K562 (cell line): ENCODE results near the gene CRY2. TPM values are rescaled to one million over a fixed set of nuclear protein-coding genes. Genes with fewer than 3 reads are reported as not detected.

Source experiments
- ATAC-seq: fragments of 200-7000 bp; cut with Tn5 transposase; 3 replicates; pipeline ENCODE4 v1.9.1; 2020; ENCODE audit warnings: moderate library complexity
- BruUV-seq: library from RNA; stranded (reverse); fragments of 400-500 nt; replicated peaks from 2 replicates; lab custom pipeline; 2021; lab: Mats Ljungman, UMichigan
- CTCF ChIA-PET: fragments of 300-600 bp; formaldehyde crosslinking; extraction: SDS; loops from one replicate; lab custom pipeline; 2021; ENCODE audit warnings: low intra/inter-chr PET ratio; lab: Yijun Ruan, JAX
- POLR2A ChIA-PET: fragments of 300-600, 350-650 bp; sonication (Branson Sonifier 250); formaldehyde crosslinking; extraction: SDS; loops from one replicate; lab custom pipeline; 2021; ENCODE audit warnings: antibody characterized with exemption, inconsistent platforms; lab: Yijun Ruan, JAX
- DNase-seq, 4 experiments: peaks; one replicate each; pipeline versions ENCODE4 v3.0.0 to v3.0.0-alpha.2; 2011 to 2018; ENCODE audit warnings: low spot score in 3 of 4, mixed read lengths in 3 of 4; ENCODE audit errors: extremely low read depth in 1 of 4
- FAIRE-seq: peaks from 2 replicates; lab custom pipeline; 2011; peaks lifted over from hg19 to GRCh38; lab: Jason Lieb, UNC
- H2AFZ ChIP-seq: 2 replicates; pipeline ENCODE4 v1.6.0; 2011; ENCODE audit warnings: low read depth, low read length, control low read depth, inconsistent platforms
- H3K27ac ChIP-seq: fragments of 200-600 bp; 3 replicates; pipeline ENCODE4 v1.8.0; 2011; ENCODE audit warnings: low read depth, mild to moderate bottlenecking, control low read depth, inconsistent platforms, low read length, moderate library complexity, mixed read lengths; ENCODE audit errors: extremely low read depth
- H3K27me3 ChIP-seq, 2 experiments: fragments of 300-600 bp in 1 of 2; 2 replicates in 1 of 2; 3 replicates in 1 of 2; pipeline versions ENCODE4 v1.6.0 to v1.8.0; 2011; ENCODE audit warnings: inconsistent platforms in 2 of 2, low read length in 2 of 2, mild to moderate bottlenecking in 1 of 2, mixed read lengths in 1 of 2, moderate library complexity in 1 of 2; ENCODE audit not compliant: control insufficient read depth in 2 of 2, insufficient read depth in 2 of 2
- H3K36me3 ChIP-seq: fragments of 300-600 bp; 3 replicates; pipeline ENCODE4 v1.8.0; 2011; ENCODE audit warnings: mild to moderate bottlenecking, low read length, inconsistent platforms; ENCODE audit not compliant: control insufficient read depth, insufficient read depth
- H3K4me1 ChIP-seq, 2 experiments: fragments of 200-600 bp in 1 of 2; replicated peaks in 1 of 2; 2 replicates in 1 of 2; 3 replicates in 1 of 2; pipeline versions ENCODE4 v1.5.1 to v1.8.0; 2011; ENCODE audit warnings: inconsistent platforms in 2 of 2, low read length in 2 of 2, mild to moderate bottlenecking in 1 of 2, mixed read lengths in 1 of 2, moderate library complexity in 1 of 2; ENCODE audit not compliant: control insufficient read depth in 2 of 2, insufficient read depth in 2 of 2
- H3K4me2 ChIP-seq: 2 replicates; pipeline ENCODE4 v1.6.1; 2011; ENCODE audit warnings: low read length, control low read depth, inconsistent platforms, mixed read lengths; ENCODE audit not compliant: insufficient read depth
- H3K4me3 ChIP-seq: fragments of 200-600 bp; sonication (generic), shearing (Covaris generic); 2 replicates; pipeline ENCODE4 v1.5.1; 2016; ENCODE audit warnings: control low read depth, inconsistent platforms
- H3K79me2 ChIP-seq: fragments of 200-600 bp; 3 replicates; pipeline ENCODE4 v1.8.0; 2011; ENCODE audit warnings: low read length, inconsistent platforms; ENCODE audit not compliant: control insufficient read depth, insufficient read depth
- H3K9ac ChIP-seq, 2 experiments: 2 replicates each; pipeline versions ENCODE4 v1.6.0 to v1.6.1; 2011; ENCODE audit warnings: low read depth in 2 of 2, low read length in 2 of 2, control low read depth in 1 of 2, inconsistent platforms in 1 of 2, mild to moderate bottlenecking in 1 of 2, mixed read lengths in 1 of 2; ENCODE audit not compliant: insufficient read depth in 1 of 2
- H3K9me1 ChIP-seq: one replicate; pipeline ENCODE4 v1.6.0; 2011; ENCODE audit warnings: inconsistent platforms, mild to moderate bottlenecking, low read length, moderate library complexity; ENCODE audit not compliant: control insufficient read depth, insufficient read depth
- H3K9me3 ChIP-seq: replicated peaks from 2 replicates; pipeline ENCODE4 v1.5.1; 2011; ENCODE audit warnings: low read depth, low read length, inconsistent platforms; ENCODE audit not compliant: control insufficient read depth, insufficient read depth
- H4K20me1 ChIP-seq: replicated peaks from 2 replicates; pipeline ENCODE4 v1.6.1; 2011; ENCODE audit warnings: low read length, inconsistent platforms, mixed read lengths; ENCODE audit not compliant: control insufficient read depth, insufficient read depth
- ATF1 ChIP-seq, 2 experiments: fragments of 450-650 bp in 1 of 2; IDR thresholded peaks; 2 replicates each; pipeline ENCODE4 v1.6.1; 2016; ENCODE audit warnings: missing compliant biosample characterization in 1 of 2, missing genetic modification characterization in 1 of 2
- CEBPB ChIP-seq: fragments of 450-650 bp; IDR thresholded peaks from 2 replicates; pipeline ENCODE4 v1.6.1; 2016; ENCODE audit warnings: missing genetic modification characterization, missing compliant biosample characterization
- NELFE ChIP-seq: IDR thresholded peaks from 2 replicates; pipeline ENCODE4 v1.6.1; 2011; ENCODE audit warnings: mild to moderate bottlenecking; ENCODE audit not compliant: insufficient read depth, insufficient read length
- NKRF ChIP-seq: fragments of 450-650 bp; IDR thresholded peaks from 2 replicates; pipeline ENCODE4 v1.6.1; 2016; ENCODE audit warnings: borderline replicate concordance
- NR3C1 ChIP-seq: sonication (generic); formaldehyde crosslinking; IDR thresholded peaks from 2 replicates; pipeline ENCODE4 v1.8.1; 2022; ENCODE audit warnings: missing genetic modification reagents
- PHF21A ChIP-seq: fragments of 450-650 bp; IDR thresholded peaks from 2 replicates; pipeline ENCODE4 v1.6.1; 2017; ENCODE audit warnings: low read depth, borderline replicate concordance
- PKNOX1 ChIP-seq: fragments of 450-650 bp; IDR thresholded peaks from 2 replicates; pipeline ENCODE4 v1.6.1; 2016
- POLR2A ChIP-seq: fragments of 450-650 bp; conservative IDR thresholded peaks from 2 replicates; pipeline ENCODE4 v1.6.1; 2016
- POLR2AphosphoS2 ChIP-seq: IDR thresholded peaks from 2 replicates; pipeline ENCODE4 v1.6.1; 2012; ENCODE audit warnings: low read length, improper control_type of control experiment
- ZNF23 ChIP-seq: fragments of 250-450 bp; sonication (Bioruptor Pico); IDR thresholded peaks from 2 replicates; pipeline ENCODE4 v1.4.0; 2020; ENCODE audit warnings: mild to moderate bottlenecking
- ZNF583 ChIP-seq: fragments of 250-450 bp; sonication (Bioruptor Pico); IDR thresholded peaks from 2 replicates; pipeline ENCODE4 v1.4.0; 2020
- ZNF589 ChIP-seq: fragments of 200-800 bp; sonication (Bioruptor generic); IDR thresholded peaks from 2 replicates; pipeline ENCODE4 v1.6.1; 2016; ENCODE audit warnings: low read depth, missing genetic modification characterization, missing compliant biosample characterization
- WGBS: fragments of 100-300 bp; shearing (Covaris generic); methylation state at CpG from one replicate; pipeline ENCODE4 v1.1.6; 2016; ENCODE audit warnings: low coverage, mixed read lengths; ENCODE audit not compliant: insufficient coverage; ENCODE audit errors: missing lambda C conversion rate; 5-methylcytosine and 5-hydroxymethylcytosine counted together
- in situ Hi-C: fragments of 300-500 bp; cut with MboI; formaldehyde crosslinking; loops from 4 replicates; pipeline ENCODE4 v1.15.0; 2018; ENCODE audit warnings: inconsistent platforms, mixed read lengths
- intact Hi-C: fragments of 100-400 bp; cut with micrococcal nuclease; formaldehyde crosslinking; loops from 2 replicates; pipeline ENCODE4 v1.14.2; 2022
- polyA plus RNA-seq, 8 experiments: library from polyadenylated mRNA; depleted of rRNA in 4 of 8; stranded (reverse) in 5 of 8; unstranded in 3 of 8; fragments of >200 nt; fragmentation: Nextera tagmentation in 2 of 8; fragmentation: Illumina TruSeq in 1 of 8; extraction: Ambion mirVana in 2 of 8; extraction: Trizol in 1 of 8; gene quantifications; 2 replicates each; pipeline versions ENCODE4 v1.2.1 to v1.2.3, GENCODE V29; 2011 to 2014; ENCODE audit warnings: inconsistent platforms in 1 of 8, missing spikeins in 1 of 8
- total RNA-seq, 7 experiments: library from RNA; depleted of rRNA in 6 of 7; stranded (reverse); fragments of >200 nt in 6 of 7; fragmentation: Illumina TruSeq in 2 of 7; extraction: Trizol in 2 of 7; gene quantifications; 2 replicates each; pipeline versions ENCODE4 v1.2.1 to v1.2.3, GENCODE V29; 2011 to 2021; ENCODE audit warnings: low replicate concordance in 1 of 7

The CRY2 gene
- total and polyA plus RNA-seq, 9 of the 15 experiments (the other 6 are each of a cell fraction or from before 2014, with no cell fraction given): 2.3 to 23.9 (median 14.8) TPM

GRCh38 chr11:45917623-45918330 lies 70.5 kb downstream of the CRY2 start, which contains the start of gene PEX16:
Gene PEX16 (minus strand): TSS chr11:45917877. CDS start chr11:45917811, 66 bp downstream.
- Histone ChIP-seq H3K27me3 (no peaks in the 10 kb centered on the region), H4K20me1 (no peaks in the 10 kb centered on the region), H3K4me3 (peak within 1 kb of the TSS; percentile 72), H2AFZ (peak within 1 kb of the TSS; percentile 89), H3K9ac (peak within 1 kb of the TSS; percentile 79 to 93), H3K4me2 (peak within 1 kb of the TSS; percentile 94), H3K79me2 (peaks cover 14% of the 10 kb centered on the region), H3K9me1 (no peaks in the 10 kb centered on the region), H3K4me1 (peaks cover 6 to 50% of the 10 kb centered on the region in 2 experiments), H3K9me3 (no peaks in the 10 kb centered on the region), H3K27ac (peak within 1 kb of the TSS; percentile 88), H3K36me3 (peaks cover 35% of the 10 kb centered on the region; the same call in 2 of the 3 replicates)
- 1% methylated on average over 45 of the region's 45 CpGs for WGBS
- BruUV-seq: TSS peak; percentile 55
- ChIA-PET CTCF (no interaction called here), POLR2A (interaction anchor here (0.6 to 1.1 kb wide), 13 partner anchors 9 to 263 kb away, joined by 3 to 8 read pairs (median 3); no protein-coding TSS in a partner anchor)
- ATAC-seq (peak; percentile 82), DNase-seq (peak; percentile 96 to 97 (median 97)), FAIRE-seq (peak; percentile 93)
- in situ Hi-C loops: no loop called here
- intact Hi-C loops: no loop called here
- TF ChIP-seq POLR2AphosphoS2: peak; percentile 45; the same call in 1 of the 2 replicates
- TF ChIP-seq PKNOX1: peak; percentile 34
- no peak for TF ChIP-seq NR3C1 (CRISPR knock-in tag)
- peak; percentile 92 for TF ChIP-seq ZNF589 (CRISPR knock-in tag)
- no peak for TF ChIP-seq NELFE
- no peak for TF ChIP-seq ZNF583 (CRISPR knock-in tag)
- TF ChIP-seq PHF21A: peak; percentile 73; the same call in 1 of the 2 replicates
- no peak for TF ChIP-seq ATF1 (CRISPR knock-in tag; IDR thresholded peaks at IDR 0.05)
- TF ChIP-seq ATF1 (tag; IDR thresholded peaks at IDR 0.05): peak; percentile 78
- TF ChIP-seq CEBPB: peak; percentile 99
- peak; percentile 88; the same call in 1 of the 2 replicates for TF ChIP-seq NKRF
- peak; percentile 81 for TF ChIP-seq POLR2A
- no peak for TF ChIP-seq ZNF23 (CRISPR knock-in tag)
